Esophagus muscularis mucosa (tissue), 4 donors: ENCODE results near the gene RFTN1.

Experiments
- EP300 ChIP-seq: sonication (generic); formaldehyde crosslinking; IDR thresholded peaks from one replicate; pipeline ENCODE4 v1.6.1; 2017; ENCODE audit warnings: antibody characterized with exemption
- POLR2A ChIP-seq: fragments of 450-650 bp; IDR thresholded peaks from one replicate; pipeline ENCODE4 v1.6.1; 2017; ENCODE audit warnings: antibody characterized with exemption, moderate library complexity, mild to moderate bottlenecking, low read depth
- POLR2AphosphoS5 ChIP-seq, 2 donors: sonication (generic); formaldehyde crosslinking; IDR thresholded peaks; one replicate each; pipeline ENCODE4 v1.6.1; 2017; ENCODE audit warnings: antibody characterized with exemption in 2 of 2
- TF ChIP-seq, protein P1 (sequence below), 3 experiments: fragments of 200-600 bp in 2 of 3; fragments of 450-650 bp in 1 of 3; sonication (generic) in 2 of 3; IDR thresholded peaks; one replicate each; pipeline ENCODE4 v1.5.1; 2017 to 2019; ENCODE audit warnings: antibody characterized with exemption in 3 of 3, mild to moderate bottlenecking in 2 of 3, moderate library complexity in 1 of 3

DNA sequence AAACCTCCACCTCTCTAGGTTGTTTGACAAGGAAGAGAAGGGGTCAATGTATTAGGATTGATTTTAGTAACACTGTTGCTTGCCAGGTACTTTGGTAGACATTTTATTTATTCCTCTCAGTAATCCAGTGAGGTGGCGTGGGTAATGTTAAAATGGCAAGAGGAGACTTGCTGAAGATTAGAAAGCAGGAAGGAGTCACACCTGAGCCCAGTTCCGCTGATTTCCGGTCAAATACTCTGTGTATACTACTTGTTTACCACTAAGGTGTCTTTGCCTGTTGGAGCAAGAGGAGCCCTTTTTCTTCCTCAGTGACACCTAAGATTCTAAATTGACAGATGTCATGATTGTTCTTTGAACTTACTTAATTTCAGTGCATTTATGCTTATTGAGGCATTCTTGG lies 246.8 kb downstream of the RFTN1 start:
- TF ChIP-seq, protein P1, sequence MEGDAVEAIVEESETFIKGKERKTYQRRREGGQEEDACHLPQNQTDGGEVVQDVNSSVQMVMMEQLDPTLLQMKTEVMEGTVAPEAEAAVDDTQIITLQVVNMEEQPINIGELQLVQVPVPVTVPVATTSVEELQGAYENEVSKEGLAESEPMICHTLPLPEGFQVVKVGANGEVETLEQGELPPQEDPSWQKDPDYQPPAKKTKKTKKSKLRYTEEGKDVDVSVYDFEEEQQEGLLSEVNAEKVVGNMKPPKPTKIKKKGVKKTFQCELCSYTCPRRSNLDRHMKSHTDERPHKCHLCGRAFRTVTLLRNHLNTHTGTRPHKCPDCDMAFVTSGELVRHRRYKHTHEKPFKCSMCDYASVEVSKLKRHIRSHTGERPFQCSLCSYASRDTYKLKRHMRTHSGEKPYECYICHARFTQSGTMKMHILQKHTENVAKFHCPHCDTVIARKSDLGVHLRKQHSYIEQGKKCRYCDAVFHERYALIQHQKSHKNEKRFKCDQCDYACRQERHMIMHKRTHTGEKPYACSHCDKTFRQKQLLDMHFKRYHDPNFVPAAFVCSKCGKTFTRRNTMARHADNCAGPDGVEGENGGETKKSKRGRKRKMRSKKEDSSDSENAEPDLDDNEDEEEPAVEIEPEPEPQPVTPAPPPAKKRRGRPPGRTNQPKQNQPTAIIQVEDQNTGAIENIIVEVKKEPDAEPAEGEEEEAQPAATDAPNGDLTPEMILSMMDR (IDR thresholded peaks at IDR 0.05), result no peak
- TF ChIP-seq POLR2A (no peak), EP300 (no peak), POLR2AphosphoS5 (IDR thresholded peaks at IDR 0.05) (no peak)
